Activated T-cell treated with anti-CD3 and anti-CD28 coated beads, Interleukin-2, amount 50 U/mL, for 24 hours (primary cell): ENCODE data around the gene LGI4.

Source experiments
- DNase-seq: peaks from one replicate; pipeline ENCODE4 v3.0.0-alpha.2; 2020
- H3K27ac Mint-ChIP-seq: 2 replicates; pipeline ENCODE4 v1.8.0; 2020; ENCODE audit warnings: mild to moderate bottlenecking, mixed read lengths
- H3K27me3 Mint-ChIP-seq: 2 replicates; pipeline ENCODE4 v1.8.0; 2020; ENCODE audit warnings: mixed read lengths
- H3K36me3 Mint-ChIP-seq: 2 replicates; pipeline ENCODE4 v1.8.0; 2020; ENCODE audit warnings: low read depth, mixed read lengths
- H3K4me1 Mint-ChIP-seq: 2 replicates; pipeline ENCODE4 v1.8.0; 2020; ENCODE audit warnings: low read depth, mixed read lengths
- H3K4me3 Mint-ChIP-seq: 2 replicates; pipeline ENCODE4 v1.8.0; 2020; ENCODE audit warnings: mild to moderate bottlenecking, moderate library complexity, mixed read lengths
- H3K9me3 Mint-ChIP-seq: 2 replicates; pipeline ENCODE4 v1.8.0; 2020; ENCODE audit warnings: mixed read lengths

Gene LGI4

GRCh38 chr19:35166100-35167063, 31.5 kb upstream of the LGI4 start:
- H3K9me3 Mint-ChIP-seq = peaks cover 33% of the 10 kb centered on the region
- peaks cover 61% of the 10 kb centered on the region for H3K4me1 Mint-ChIP-seq
- H3K27ac Mint-ChIP-seq = peak overlapping the region; percentile 89
- DNase-seq = no peak
- H3K27me3 Mint-ChIP-seq = no peaks in the 10 kb centered on the region
- H3K36me3 Mint-ChIP-seq = peaks cover 98% of the 10 kb centered on the region
- no peak overlapping the region for H3K4me3 Mint-ChIP-seq

GRCh38 chr19:35165200-35166058, 30.6 kb upstream of the LGI4 start:
- DNase-seq = no peak
- peak overlapping the region; percentile 9 for H3K27ac Mint-ChIP-seq
- no peaks in the 10 kb centered on the region for H3K27me3 Mint-ChIP-seq
- peaks cover 64% of the 10 kb centered on the region for H3K4me1 Mint-ChIP-seq
- no peak overlapping the region for H3K4me3 Mint-ChIP-seq
- H3K9me3 Mint-ChIP-seq = peaks cover 36% of the 10 kb centered on the region
- H3K36me3 Mint-ChIP-seq = peaks cover 100% of the 10 kb centered on the region

DNA sequence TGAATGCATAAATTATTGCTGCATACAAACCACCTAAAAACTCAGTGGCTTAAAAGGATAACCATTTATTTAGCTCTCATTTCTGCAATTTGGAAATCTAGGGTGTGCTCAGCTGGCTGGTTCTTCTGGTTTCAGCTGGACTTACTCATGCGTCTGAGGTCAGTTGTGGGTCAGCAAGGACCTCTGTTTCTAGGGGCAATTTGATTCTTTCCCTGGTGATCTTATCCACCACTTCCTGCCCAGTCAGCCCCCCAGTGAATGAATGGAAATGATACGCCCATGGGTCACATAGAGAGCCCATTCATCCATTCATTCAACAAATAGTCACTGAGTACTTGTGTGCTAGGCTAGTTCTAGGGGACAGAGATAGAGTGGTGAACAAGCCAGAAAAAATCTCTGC, 29.6 kb upstream of the LGI4 start:
- H3K4me1 Mint-ChIP-seq = peaks cover 60% of the 10 kb centered on the region
- H3K27ac Mint-ChIP-seq = peak overlapping the region; percentile 59
- peaks cover 100% of the 10 kb centered on the region for H3K36me3 Mint-ChIP-seq
- H3K9me3 Mint-ChIP-seq = peaks cover 36% of the 10 kb centered on the region
- no peak overlapping the region for H3K4me3 Mint-ChIP-seq
- H3K27me3 Mint-ChIP-seq = no peaks in the 10 kb centered on the region
- no peak for DNase-seq

DNA sequence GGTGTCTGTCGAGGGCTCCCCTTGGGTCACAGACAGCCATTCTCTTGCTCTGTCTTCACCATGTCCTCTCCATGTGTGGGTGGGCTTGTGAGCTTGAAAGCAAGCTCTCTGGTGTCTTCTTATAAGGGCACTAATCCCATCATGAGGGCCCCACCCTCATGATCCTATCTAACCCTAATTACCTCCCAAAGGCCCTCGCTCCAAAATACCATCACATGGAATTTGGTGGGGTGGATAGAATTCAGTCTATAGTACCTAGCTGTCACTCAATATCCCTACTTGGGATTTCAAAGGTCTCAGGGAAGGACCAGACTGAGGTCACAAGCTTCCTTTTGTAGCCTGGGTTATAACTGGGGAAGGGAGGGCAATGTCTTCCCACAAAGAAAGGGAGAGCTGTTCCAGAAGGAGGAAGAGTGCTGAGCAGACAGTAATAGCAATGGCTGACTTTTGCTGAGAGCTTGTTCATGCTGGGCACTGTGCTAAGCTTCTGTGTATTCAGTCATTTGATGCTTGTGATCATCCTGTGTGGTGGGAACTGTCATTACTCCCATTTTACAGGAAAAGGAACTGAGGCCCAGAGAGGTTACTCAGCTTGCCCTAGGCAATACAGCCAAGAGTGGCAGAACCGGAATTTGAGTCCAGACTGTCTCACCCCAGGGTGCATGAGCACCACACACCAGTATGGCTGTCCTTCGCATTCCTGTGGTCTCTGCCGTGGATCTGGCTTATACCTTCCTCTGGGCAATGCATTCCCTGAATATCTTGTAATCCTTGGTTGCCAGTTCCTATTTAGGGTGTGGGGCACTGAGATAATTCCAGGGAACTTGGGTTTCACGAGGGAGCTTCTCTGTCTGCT, 27.8 kb upstream of the LGI4 start:
- no peak for DNase-seq
- H3K36me3 Mint-ChIP-seq = peaks cover 100% of the 10 kb centered on the region
- H3K4me3 Mint-ChIP-seq = no peak overlapping the region
- H3K9me3 Mint-ChIP-seq = peaks cover 36% of the 10 kb centered on the region
- H3K27me3 Mint-ChIP-seq = no peaks in the 10 kb centered on the region
- peak overlapping the region; percentile 38 for H3K27ac Mint-ChIP-seq
- peaks cover 64% of the 10 kb centered on the region for H3K4me1 Mint-ChIP-seq

- H3K4me3 Mint-ChIP-seq = no peak overlapping the region
These were observed 26.5 kb upstream of the LGI4 start for GRCh38 chr19:35161434-35161743.

DNA sequence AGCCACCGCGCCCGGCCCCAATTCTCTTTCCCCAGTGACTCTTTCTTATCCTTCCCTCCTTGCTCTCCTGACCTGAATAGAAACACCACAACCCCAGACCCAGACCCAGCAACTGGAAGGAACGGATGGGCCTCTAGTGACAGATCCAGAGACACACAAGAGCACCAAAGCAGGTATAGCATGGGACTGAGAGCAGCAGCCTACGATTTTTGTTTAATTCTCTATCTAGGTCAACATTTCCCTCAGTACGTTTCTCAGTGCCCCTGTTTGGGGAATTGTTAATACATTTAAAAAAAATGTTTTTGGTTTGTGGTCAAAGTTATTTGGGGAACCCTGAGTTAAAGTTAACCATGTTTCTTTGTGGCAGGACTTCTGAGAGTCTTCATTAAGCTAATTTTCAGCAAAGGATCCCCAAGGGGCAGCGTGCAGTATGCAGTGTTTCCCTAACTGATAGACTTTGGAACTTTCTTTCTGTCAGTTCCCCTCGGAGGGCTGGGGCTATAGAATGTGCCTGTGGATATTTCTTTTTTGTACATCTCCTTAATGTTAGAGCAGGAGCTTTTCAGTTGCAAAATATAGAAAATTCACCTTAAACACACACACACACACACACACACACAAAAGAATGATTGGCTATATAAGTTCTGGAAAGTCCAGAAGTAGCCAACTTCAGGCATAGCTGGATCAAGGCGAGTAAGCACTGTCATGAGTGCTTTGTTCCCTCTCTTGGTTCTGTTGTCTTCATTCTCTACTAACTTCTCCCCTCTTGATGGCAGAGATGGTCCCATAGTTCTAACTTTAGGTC, 26.0 kb upstream of the LGI4 start:
- Mint-ChIP-seq H3K9me3 (peaks cover 28% of the 10 kb centered on the region), H3K4me3 (no peak overlapping the region), H3K27me3 (no peaks in the 10 kb centered on the region), H3K27ac (peak overlapping the region; percentile 82), H3K4me1 (peaks cover 66% of the 10 kb centered on the region), H3K36me3 (peaks cover 100% of the 10 kb centered on the region)
- DNase-seq = no peak

More at GRCh38 chr19:35161434-35161743, 26.5 kb upstream of the LGI4 start:
- no peaks in the 10 kb centered on the region for H3K27me3 Mint-ChIP-seq
- H3K9me3 Mint-ChIP-seq = peaks cover 33% of the 10 kb centered on the region
- peaks cover 100% of the 10 kb centered on the region for H3K36me3 Mint-ChIP-seq
- no peak for DNase-seq
- peaks cover 64% of the 10 kb centered on the region for H3K4me1 Mint-ChIP-seq
- H3K27ac Mint-ChIP-seq = no peak overlapping the region

GRCh38 chr19:35159606-35160005, 24.7 kb upstream of the LGI4 start:
- Mint-ChIP-seq H3K4me3 (no peak overlapping the region), H3K4me1 (peaks cover 63% of the 10 kb centered on the region), H3K9me3 (peaks cover 21% of the 10 kb centered on the region), H3K27ac (peak overlapping the region; percentile 100), H3K27me3 (no peaks in the 10 kb centered on the region), H3K36me3 (peaks cover 100% of the 10 kb centered on the region)
- no peak for DNase-seq

DNA sequence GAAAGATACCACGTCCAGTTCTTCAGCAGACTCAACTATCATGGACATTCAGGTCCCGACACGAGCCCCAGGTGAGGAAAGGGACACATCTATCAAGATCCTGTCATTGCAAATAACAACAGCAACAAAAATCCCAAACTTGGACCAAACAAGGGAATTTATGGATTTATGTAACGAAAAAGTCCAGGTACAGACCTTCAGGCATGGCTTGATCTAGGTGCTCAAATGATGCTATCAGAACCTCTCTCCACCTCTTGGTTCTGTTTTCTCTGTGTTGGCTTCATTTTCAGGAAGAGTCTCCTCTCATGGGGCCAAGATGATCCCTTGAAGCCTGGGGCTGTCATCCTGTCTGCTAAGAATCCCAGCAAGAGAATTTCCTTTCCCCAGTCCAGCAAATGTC, 22.6 kb upstream of the LGI4 start:
- Mint-ChIP-seq H3K27ac (peak overlapping the region; percentile 100), H3K4me1 (peaks cover 64% of the 10 kb centered on the region), H3K4me3 (peak overlapping the region; percentile 100), H3K27me3 (no peaks in the 10 kb centered on the region), H3K36me3 (peaks cover 84% of the 10 kb centered on the region), H3K9me3 (peaks cover 9% of the 10 kb centered on the region)
- no peak for DNase-seq

GRCh38 chr19:35156673-35157014, 21.8 kb upstream of the LGI4 start:
- Mint-ChIP-seq H3K27me3 (no peaks in the 10 kb centered on the region), H3K4me1 (peaks cover 61% of the 10 kb centered on the region), H3K27ac (peak overlapping the region; percentile 100), H3K4me3 (peak overlapping the region; percentile 100), H3K36me3 (peaks cover 76% of the 10 kb centered on the region), H3K9me3 (peaks cover 4% of the 10 kb centered on the region)
- no peak for DNase-seq

DNA sequence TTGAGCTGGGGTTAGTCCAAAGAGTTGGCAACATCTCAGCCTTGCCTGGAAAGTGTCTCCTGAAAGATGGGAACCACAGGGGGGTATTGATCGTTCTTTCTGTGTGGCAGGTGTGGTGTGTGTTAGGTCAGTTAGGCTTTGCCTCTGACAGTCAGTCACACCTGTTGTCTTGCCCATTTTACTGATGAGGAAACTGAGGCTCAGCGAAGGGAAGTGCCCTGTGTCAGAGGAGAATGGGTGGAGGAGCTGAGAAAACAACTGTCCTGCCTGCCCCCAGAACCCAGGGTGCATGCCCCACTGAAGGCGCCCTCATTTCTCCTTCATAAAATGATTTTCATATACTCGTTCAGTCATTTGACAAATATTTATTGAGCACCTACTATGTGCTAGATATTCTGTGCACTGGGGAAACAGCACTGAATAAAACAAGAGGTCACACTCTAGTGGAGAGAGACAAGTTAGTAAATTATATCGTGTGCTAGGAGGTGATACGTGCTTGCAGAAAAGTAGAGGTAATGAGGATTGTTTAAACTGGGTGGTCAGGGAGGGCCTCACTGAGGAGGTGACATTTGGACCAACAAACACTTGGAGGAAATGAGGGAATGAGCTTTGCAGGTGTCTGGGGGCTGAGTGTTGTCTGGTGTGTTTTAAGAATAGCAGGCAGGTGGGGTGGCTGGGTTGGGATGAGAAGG, 21.3 kb upstream of the LGI4 start:
- Mint-ChIP-seq H3K36me3 (peaks cover 71% of the 10 kb centered on the region), H3K4me1 (peaks cover 57% of the 10 kb centered on the region)

GRCh38 chr19:35155441-35155840, 20.6 kb upstream of the LGI4 start:
- H3K36me3 Mint-ChIP-seq = peaks cover 64% of the 10 kb centered on the region
- DNase-seq = no peak
- H3K27me3 Mint-ChIP-seq = no peaks in the 10 kb centered on the region
- H3K27ac Mint-ChIP-seq = peak overlapping the region; percentile 100
- peak overlapping the region; percentile 100 for H3K4me3 Mint-ChIP-seq
- H3K4me1 Mint-ChIP-seq = peaks cover 53% of the 10 kb centered on the region
- H3K9me3 Mint-ChIP-seq = no peaks in the 10 kb centered on the region

More for the DNA sequence above, 21.3 kb upstream of the LGI4 start:
- no peak for DNase-seq
- H3K9me3 Mint-ChIP-seq = peaks cover under 1% of the 10 kb centered on the region
- peak overlapping the region; percentile 100 for H3K4me3 Mint-ChIP-seq
- H3K27me3 Mint-ChIP-seq = no peaks in the 10 kb centered on the region
- H3K27ac Mint-ChIP-seq = peak overlapping the region; percentile 100

GRCh38 chr19:35154525-35155406, 19.9 kb upstream of the LGI4 start, which contains the start of gene FXYD5:
Gene FXYD5 (plus strand): TSS chr19:35154735. CDS start chr19:35155551, 816 bp downstream.
- Mint-ChIP-seq H3K4me1 (peaks cover 53% of the 10 kb centered on the region), H3K27ac (peak within 1 kb of the TSS; percentile 100), H3K36me3 (peaks cover 57% of the 10 kb centered on the region), H3K27me3 (no peaks in the 10 kb centered on the region), H3K9me3 (no peaks in the 10 kb centered on the region), H3K4me3 (peak within 1 kb of the TSS; percentile 100)
- peak; percentile 87 for DNase-seq
